Amniotic epithelial cell (primary cell): ENCODE measurements around the gene AHCY.
"Not testable (repeated sequence)": the region's sequence is repeated elsewhere in the genome, so short reads cannot be mapped to it uniquely, and the experiment has no call there.

Source experiments
- DNase-seq: peaks from one replicate; pipeline ENCODE4 v3.0.0-alpha.2; 2010; ENCODE audit warnings: low read depth

AHCY gene

GRCh38 chr20:34322267-34323105, 19.3 kb upstream of the AHCY start:
- DNase-seq = no peak

DNA sequence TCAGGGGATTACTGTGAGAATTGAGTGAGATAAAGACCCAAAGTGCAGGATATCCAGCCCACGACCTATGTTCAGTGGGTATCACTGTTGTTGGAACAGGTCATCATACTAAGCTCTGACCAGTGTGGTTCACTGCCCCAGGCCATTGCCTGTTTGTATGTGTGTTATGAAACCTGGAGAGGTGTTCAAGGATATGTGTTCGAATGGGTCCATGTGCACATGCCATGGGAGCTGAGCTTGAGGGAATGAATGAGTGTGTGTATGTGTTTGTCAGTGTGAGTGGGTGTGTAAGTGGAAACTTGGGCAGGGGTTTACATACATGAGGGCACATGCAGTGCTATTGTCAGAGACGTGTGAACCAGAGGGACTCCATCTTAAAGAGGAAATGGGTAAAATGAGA, 17.7 kb upstream of the AHCY start:
- no peak for DNase-seq

- DNase-seq = no peak
Observed at GRCh38 chr20:34318609-34319443, 15.7 kb upstream of the AHCY start.

- peak; percentile 64 for DNase-seq
Observed at GRCh38 chr20:34316196-34316814, 13.2 kb upstream of the AHCY start.

DNA sequence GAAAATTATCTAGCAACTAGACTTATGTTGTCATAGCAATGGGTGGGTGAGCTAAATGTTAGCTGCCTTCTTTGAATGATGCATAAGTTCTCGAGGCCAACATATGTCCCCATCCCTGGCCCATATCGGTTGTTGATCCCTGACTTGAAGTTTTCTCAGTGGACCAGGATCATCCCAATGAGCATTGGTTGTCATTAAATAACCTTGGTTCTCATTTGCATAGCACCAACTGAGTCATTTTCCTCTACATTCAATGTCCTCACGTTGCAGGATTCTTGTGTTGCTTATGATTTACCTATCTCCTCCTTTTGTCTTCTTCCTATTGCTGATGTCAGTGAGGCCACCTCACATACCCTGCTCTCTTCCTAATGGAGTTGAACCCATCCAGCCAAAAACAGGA, 12.1 kb upstream of the AHCY start:
- no peak for DNase-seq

- peak; percentile 80 for DNase-seq
Observed at GRCh38 chr20:34312544-34313217, 9.5 kb upstream of the AHCY start.

DNA sequence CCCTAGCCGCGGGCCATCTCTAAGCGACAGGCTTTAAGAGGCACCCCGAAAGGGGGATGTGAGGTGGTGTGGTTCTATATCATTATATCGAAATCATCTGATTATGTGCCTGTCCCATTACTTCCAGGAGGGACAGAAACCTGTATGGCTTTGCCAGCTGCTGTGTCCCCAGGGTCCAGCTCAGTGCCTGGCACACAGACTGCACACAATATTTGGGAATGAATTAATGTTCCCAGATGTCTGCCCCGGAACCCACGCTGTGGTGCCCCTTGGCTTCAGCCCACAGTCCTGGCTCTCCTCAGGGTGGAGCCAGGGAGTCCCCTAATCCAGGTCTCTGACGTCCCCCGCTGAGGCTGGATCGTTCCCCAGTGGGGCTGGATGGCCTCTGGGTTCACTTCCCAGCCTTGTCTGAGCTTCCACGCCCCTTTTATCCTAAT, 8.9 kb upstream of the AHCY start:
- no peak for DNase-seq

DNA sequence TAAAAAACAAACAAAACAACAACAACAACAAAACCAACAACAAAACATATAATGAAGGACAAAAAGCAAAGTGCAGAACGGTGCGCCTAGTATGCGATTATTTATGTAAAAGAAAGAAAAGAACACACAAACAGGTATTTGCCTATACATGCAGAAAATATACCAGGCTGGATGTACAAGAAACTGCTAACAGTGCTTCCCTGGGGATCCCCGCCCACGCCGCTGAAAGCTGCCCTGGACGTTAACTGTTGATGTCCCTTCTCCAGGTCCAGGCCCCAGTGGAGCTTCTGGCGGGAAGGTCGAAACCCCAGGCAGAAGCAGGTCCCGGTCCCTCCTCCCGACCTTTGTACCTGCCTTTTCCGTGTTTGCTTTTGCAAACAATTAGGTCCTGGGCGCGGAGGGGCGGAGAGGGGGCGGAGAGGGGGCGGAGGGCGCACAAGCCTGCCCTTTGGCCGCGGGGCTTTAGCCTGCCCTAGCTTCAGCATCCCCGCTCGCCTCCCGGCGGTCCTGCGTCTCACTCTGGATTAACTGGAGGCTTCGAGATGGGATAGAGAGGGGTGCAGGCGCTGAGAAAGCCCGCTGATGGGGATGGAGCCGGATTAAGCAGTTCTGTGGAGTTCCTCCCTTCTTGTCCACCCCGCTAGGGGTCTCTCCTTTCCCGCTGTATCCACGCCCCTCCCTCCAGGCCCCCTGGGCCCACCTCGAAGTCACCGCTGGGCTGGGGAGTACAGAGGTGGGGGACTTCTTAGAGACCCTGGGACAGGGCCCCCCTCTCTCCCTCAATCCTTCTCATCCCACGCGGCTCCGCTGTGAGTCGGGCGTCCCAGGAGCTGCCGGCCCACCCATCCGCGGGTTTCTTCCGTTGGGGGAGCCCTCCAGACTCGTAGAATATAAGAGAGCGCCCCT, 8.2 kb upstream of the AHCY start:
- no peak for DNase-seq

DNA sequence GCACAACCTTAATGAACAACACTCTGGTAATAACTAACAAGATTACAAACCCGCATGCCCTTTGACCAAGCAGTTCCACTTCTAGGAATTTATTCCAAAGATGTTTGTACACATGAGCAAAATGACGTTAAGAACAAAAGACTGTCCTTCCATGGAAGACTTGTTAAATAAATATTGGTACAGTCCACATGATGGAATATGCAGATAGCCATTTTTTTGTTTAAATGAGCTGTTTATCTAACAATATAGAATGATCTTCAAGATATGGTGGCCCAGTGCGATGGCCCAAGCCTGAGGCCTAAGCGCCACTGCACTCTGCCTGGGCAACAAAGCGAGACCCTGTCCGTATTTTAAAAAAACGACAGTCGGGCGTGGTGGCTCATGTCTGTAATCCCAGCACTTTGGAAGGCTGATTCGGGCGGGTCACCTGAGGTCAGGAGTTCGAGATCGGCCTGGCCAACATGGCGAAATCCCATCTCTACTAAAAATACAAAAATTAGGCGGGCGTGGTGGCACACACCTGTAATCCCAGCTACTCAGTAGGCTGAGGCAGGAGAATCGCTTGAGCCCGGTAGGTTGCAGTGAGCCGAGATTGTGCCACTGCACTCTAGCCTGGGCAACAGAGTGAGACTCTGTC, 7.4 kb upstream of the AHCY start:
- no peak for DNase-seq

- DNase-seq = no peak
Observed at GRCh38 chr20:34309691-34310090, 6.5 kb upstream of the AHCY start.

GRCh38 chr20:34305333-34306230, 2.4 kb upstream of the AHCY start:
- DNase-seq = no peak

- peak; percentile 49 for DNase-seq
Observed at GRCh38 chr20:34302312-34302722, 838 bp downstream of the AHCY start.

- DNase-seq = no peak
Observed at GRCh38 chr20:34301587-34302311, 1.4 kb downstream of the AHCY start.

GRCh38 chr20:34300809-34301586, 2.2 kb downstream of the AHCY start:
- DNase-seq = no peak

DNA sequence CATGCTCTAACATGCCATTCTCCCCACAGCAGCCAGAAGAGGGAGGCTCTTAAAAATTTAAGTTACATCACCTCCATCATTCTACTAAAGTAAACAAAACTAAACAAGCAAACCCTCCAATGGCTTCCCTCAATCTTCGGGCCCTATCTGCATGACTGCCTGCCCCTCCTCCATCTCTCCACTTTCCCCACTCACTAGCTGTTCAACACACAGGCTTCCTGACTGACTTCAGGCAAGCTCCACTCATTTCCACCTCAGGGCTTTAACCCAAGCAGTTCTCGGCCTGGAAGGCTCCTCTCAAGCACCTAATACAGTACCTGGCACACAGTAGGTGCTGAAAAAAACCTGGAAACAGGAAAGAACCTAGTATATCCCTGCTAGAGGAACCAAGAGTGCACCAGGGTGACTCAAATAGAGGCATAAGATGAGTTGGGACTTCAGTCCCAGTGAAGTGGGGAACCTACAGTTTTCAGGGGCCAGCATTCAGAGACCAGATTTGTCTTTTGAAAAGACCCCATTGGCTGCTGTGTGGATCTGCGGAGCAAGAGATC, 2.8 kb downstream of the AHCY start:
- DNase-seq = peak; percentile 24

DNA sequence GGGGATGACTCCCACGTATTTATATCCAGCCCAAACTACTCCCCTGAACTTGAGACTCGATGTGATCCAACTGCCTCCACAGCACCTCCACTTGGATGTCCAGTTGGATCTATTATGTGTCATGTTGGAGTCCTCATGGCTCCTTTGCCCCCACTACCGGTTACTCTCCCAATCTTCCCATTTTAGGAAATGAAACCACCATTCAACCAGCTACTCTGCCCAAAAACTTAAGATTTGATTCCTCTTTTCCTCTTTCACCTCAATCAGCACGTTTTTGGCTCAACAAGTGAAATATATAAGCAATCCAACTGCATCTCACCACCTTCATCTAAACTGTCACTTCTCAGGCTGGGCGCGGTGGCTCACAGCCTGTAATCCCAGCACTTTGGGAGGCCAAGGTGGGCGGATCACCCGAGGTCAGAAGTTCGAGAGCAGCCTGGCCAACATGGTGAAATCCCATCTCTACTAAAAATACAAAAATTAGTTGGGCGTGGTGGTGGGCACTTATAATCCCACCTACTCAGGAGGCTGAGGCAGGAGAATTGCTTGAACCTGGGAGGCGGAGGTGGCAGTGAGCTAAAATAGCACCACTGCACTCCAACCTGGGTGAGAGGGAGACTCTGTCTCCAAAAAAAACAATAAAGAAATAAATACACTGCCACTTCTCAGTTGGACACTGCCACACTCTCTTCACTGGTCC, 3.4 kb downstream of the AHCY start:
- no peak for DNase-seq

DNA sequence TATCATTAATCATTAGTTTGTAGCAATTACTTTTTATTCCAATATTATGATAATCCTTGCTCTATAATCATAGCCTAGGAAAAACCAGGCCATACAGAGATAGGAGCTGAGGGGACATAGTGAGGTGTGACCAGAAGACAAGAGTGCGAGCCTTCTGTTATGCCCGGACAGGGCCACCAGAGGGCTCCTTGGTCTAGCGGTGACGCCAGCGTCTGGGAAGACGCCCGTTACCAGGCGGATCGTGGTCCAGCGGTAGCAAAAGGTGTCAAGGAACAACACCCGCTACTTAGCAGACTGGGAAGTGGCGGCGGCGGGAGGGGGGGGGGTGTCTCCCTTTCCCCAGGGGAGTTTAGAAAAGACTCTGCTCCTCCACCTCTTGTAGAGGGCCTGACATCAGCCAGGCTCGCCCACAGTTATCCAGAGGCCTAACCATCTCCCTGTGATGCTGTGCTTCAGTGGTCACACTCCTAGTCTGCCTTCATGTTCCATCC, 4.8 kb downstream of the AHCY start:
- DNase-seq = not testable (repeated sequence)
